22Rv1 (cell line): ENCODE measurements around the gene MAP3K4.

Source experiments
- CTCF ChIP-seq: fragments of 450-650 bp; IDR thresholded peaks from 2 replicates; pipeline ENCODE4 v1.5.1; 2017; ENCODE audit warnings: mild to moderate bottlenecking
- ZFX ChIP-seq: fragments of 450-650 bp; IDR thresholded peaks from 2 replicates; pipeline ENCODE4 v1.6.1; 2017; ENCODE audit warnings: antibody characterized with exemption, borderline replicate concordance

- no peak for TF ChIP-seq CTCF
- TF ChIP-seq ZFX: no peak
Measured at GRCh38 chr6:160956300-160957035, 35.1 kb upstream of the MAP3K4 start.
